Left ventricle myocardium inferior (tissue), 1 donor: Measurements from ENCODE around the gene PDZRN3. TPM values are rescaled to one million over a fixed set of nuclear protein-coding genes. Genes with fewer than 3 reads are reported as not detected.

Experiments
- DNase-seq: peaks from one replicate; pipeline ENCODE4 v3.0.0-alpha.2; 2020
- H3K27ac ChIP-seq: fragments of 200-600 bp; replicated peaks from 2 replicates; pipeline ENCODE4 v1.8.0; 2021
- H3K27me3 ChIP-seq: fragments of 200-600 bp; 2 replicates; pipeline ENCODE4 v1.8.0; 2021; ENCODE audit warnings: low read depth
- H3K36me3 ChIP-seq: fragments of 200-600 bp; 2 replicates; pipeline ENCODE4 v1.8.0; 2021
- H3K4me1 ChIP-seq: fragments of 200-600 bp; 2 replicates; pipeline ENCODE4 v1.8.0; 2021
- H3K4me3 ChIP-seq: fragments of 200-600 bp; 2 replicates; pipeline ENCODE4 v1.8.0; 2021; ENCODE audit warnings: mild to moderate bottlenecking, moderate library complexity
- H3K9me3 ChIP-seq: fragments of 200-600 bp; replicated peaks from 2 replicates; pipeline ENCODE4 v1.8.0; 2021
- intact Hi-C: fragments of 100-400 bp; cut with micrococcal nuclease; formaldehyde crosslinking; loops from one replicate; pipeline ENCODE4 v1.11.0; 2022
- total RNA-seq: library from RNA; stranded (reverse); fragmentation: NEBNext Ultra II Directional; extraction: Animal tissue kit (Norgen Biotek cat#: 25700); gene quantifications from one replicate; pipeline ENCODE4 v1.2.1, GENCODE V29; 2021
- TF ChIP-seq, protein P1 (sequence below): fragments of 200-600 bp; IDR thresholded peaks from 2 replicates; pipeline ENCODE4 v1.8.0; 2021; ENCODE audit warnings: antibody characterized with exemption, mild to moderate bottlenecking, borderline replicate concordance
- donor health status: DM: no; HTN: yes; CAD: no; lungs with severe emphysema.

PDZRN3 gene
- total RNA-seq, 1 donor from 2014 or later: 114 TPM

DNA sequence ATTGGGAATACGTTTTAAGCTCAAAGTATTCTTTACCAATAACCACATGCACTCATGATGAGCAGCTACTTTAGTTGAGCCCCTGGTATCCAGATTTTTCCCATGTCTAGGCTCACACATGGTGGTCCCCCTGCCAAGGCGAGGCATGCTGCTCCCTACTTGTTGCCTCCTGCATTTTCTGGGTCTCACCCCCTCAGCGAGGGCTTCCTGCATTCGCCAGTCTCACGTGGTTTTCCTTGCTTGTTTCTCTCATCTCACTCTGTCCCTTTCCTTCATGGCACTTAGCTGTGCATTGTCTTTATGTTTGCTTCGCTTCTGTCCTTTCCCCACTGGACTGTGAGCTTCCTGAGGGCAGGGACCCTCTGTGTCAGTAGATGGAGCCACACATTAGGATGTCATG, 99.2 kb downstream of the PDZRN3 start:
- Histone ChIP-seq H3K9me3 (peaks cover 5% of the 10 kb centered on the region), H3K36me3 (no peaks in the 10 kb centered on the region), H3K27me3 (no peaks in the 10 kb centered on the region), H3K27ac (peak overlapping the region; percentile 57), H3K4me3 (no peak overlapping the region), H3K4me1 (peaks cover 60% of the 10 kb centered on the region)
- intact Hi-C loops: no loop called here
- DNase-seq: no peak
- TF ChIP-seq, protein P1, sequence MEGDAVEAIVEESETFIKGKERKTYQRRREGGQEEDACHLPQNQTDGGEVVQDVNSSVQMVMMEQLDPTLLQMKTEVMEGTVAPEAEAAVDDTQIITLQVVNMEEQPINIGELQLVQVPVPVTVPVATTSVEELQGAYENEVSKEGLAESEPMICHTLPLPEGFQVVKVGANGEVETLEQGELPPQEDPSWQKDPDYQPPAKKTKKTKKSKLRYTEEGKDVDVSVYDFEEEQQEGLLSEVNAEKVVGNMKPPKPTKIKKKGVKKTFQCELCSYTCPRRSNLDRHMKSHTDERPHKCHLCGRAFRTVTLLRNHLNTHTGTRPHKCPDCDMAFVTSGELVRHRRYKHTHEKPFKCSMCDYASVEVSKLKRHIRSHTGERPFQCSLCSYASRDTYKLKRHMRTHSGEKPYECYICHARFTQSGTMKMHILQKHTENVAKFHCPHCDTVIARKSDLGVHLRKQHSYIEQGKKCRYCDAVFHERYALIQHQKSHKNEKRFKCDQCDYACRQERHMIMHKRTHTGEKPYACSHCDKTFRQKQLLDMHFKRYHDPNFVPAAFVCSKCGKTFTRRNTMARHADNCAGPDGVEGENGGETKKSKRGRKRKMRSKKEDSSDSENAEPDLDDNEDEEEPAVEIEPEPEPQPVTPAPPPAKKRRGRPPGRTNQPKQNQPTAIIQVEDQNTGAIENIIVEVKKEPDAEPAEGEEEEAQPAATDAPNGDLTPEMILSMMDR: no peak

- H3K9me3 ChIP-seq: peaks cover 5% of the 10 kb centered on the region
- intact Hi-C loops: no loop called here
- H3K36me3 ChIP-seq: no peaks in the 10 kb centered on the region
- H3K27ac ChIP-seq: peak overlapping the region; percentile 57
- peaks cover 61% of the 10 kb centered on the region for H3K4me1 ChIP-seq
- H3K4me3 ChIP-seq: no peak overlapping the region
- no peaks in the 10 kb centered on the region for H3K27me3 ChIP-seq
- TF ChIP-seq, protein P1: no peak
- no peak for DNase-seq
Observed at GRCh38 chr3:73523661-73524060, 101.1 kb downstream of the PDZRN3 start.

GRCh38 chr3:73521734-73522336, 102.9 kb downstream of the PDZRN3 start:
- TF ChIP-seq, protein P1: no peak
- H3K9me3 ChIP-seq: peaks cover 5% of the 10 kb centered on the region
- peaks cover 64% of the 10 kb centered on the region for H3K4me1 ChIP-seq
- intact Hi-C loops: no loop called here
- H3K27ac ChIP-seq: peak overlapping the region; percentile 72
- H3K36me3 ChIP-seq: no peaks in the 10 kb centered on the region
- peak overlapping the region; percentile 43 for H3K4me3 ChIP-seq
- no peak for DNase-seq
- H3K27me3 ChIP-seq: no peaks in the 10 kb centered on the region

- intact Hi-C loops: no loop called here
- H3K9me3 ChIP-seq: peaks cover 5% of the 10 kb centered on the region
- peak overlapping the region; percentile 72 for H3K27ac ChIP-seq
- H3K27me3 ChIP-seq: no peaks in the 10 kb centered on the region
- H3K36me3 ChIP-seq: no peaks in the 10 kb centered on the region
- DNase-seq: peak; percentile 44
- peak overlapping the region; percentile 43 for H3K4me3 ChIP-seq
- TF ChIP-seq, protein P1: no peak
- peaks cover 71% of the 10 kb centered on the region for H3K4me1 ChIP-seq
Observed at GRCh38 chr3:73520931-73521461, 103.7 kb downstream of the PDZRN3 start.

DNA sequence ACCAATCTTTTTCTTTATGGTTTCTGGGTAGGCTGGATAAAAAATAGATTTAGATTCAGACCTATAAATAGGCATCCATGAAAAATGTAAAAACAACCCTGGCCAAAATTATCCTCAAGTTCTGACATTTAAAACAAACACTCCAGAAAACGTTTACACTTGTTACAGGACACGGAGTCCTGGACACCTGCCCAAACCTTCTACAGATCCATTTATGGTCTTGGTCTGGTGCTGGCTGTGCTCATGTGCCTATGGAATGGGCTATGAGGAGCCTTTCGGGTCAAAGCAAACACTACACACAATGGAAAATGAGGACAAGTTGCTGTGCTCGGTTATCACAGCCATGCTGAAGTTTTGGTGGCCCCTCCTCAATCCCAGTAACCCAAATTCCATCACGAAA, 108.1 kb downstream of the PDZRN3 start:
- H3K4me1 ChIP-seq: peaks cover 92% of the 10 kb centered on the region
- no peaks in the 10 kb centered on the region for H3K9me3 ChIP-seq
- H3K27ac ChIP-seq: peak overlapping the region; percentile 72
- no peaks in the 10 kb centered on the region for H3K36me3 ChIP-seq
- intact Hi-C loops: no loop called here
- no peak overlapping the region for H3K4me3 ChIP-seq
- TF ChIP-seq, protein P1: no peak
- H3K27me3 ChIP-seq: no peaks in the 10 kb centered on the region
- peak; percentile 33 for DNase-seq
